Measurements from ENCODE around the gene RASAL2. TPM values are rescaled to one million over a fixed set of nuclear protein-coding genes. Genes with fewer than 3 reads are reported as not detected.

RASAL2 gene
- total RNA-seq, 3 donors from 2014 or later (not counting 1 experiment from before 2014, with no cell fraction given), result 0.16 to 0.23 TPM; not detected in 1

DNA sequence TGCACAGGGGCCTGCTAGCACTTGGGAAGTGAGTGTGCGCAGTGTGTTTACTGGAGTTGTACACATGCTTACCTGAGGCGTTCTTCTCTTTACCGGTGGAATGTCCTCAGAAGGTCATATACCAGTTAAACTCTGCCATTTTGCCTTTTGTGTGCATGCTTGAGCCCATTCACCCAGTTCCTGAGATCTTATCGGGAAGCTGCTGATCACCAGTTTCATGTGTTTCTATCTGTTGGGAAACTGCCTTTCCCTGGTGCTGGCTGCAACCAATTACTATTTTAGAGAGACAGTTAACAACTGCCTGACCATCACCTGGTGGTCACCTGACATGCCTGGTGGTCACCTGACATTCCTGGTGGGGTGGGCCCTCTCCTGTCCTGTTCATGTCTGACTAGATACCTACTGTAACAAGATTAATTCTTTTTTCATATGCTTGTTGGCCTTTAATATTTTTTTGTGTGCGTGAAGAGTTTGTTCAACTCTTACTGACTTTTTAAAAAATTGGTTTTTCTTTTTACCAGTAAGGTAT is 137.0 kb downstream of the RASAL2 start:
- DNase-seq (no peak), ATAC-seq (no peak)
- Mint-ChIP-seq H3K27ac (no peak overlapping the region), H3K36me3 (no peaks in the 10 kb centered on the region), H3K4me3 (no peak overlapping the region), H3K4me1 (no peaks in the 10 kb centered on the region), H3K27me3 (ENCODE audit: low read depth in 2 of 2) (no peaks in the 10 kb centered on the region), H3K9me3 (peaks cover 0 to 4% of the 10 kb centered on the region in 2 donors)
- H3K27ac ChIP-seq (ENCODE audit: low read length), result no peak overlapping the region
- intact Hi-C loops (cut with micrococcal nuclease), result no loop called here
- no peaks in the 10 kb centered on the region for H3K4me1 ChIP-seq (ENCODE audit: control insufficient read depth, insufficient read depth, low read length)
- TF ChIP-seq, protein P1, sequence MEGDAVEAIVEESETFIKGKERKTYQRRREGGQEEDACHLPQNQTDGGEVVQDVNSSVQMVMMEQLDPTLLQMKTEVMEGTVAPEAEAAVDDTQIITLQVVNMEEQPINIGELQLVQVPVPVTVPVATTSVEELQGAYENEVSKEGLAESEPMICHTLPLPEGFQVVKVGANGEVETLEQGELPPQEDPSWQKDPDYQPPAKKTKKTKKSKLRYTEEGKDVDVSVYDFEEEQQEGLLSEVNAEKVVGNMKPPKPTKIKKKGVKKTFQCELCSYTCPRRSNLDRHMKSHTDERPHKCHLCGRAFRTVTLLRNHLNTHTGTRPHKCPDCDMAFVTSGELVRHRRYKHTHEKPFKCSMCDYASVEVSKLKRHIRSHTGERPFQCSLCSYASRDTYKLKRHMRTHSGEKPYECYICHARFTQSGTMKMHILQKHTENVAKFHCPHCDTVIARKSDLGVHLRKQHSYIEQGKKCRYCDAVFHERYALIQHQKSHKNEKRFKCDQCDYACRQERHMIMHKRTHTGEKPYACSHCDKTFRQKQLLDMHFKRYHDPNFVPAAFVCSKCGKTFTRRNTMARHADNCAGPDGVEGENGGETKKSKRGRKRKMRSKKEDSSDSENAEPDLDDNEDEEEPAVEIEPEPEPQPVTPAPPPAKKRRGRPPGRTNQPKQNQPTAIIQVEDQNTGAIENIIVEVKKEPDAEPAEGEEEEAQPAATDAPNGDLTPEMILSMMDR (IDR thresholded peaks at IDR 0.05), result no peak
- no peak overlapping the region for H3K4me3 ChIP-seq (ENCODE audit: low read length)
- WGBS (ENCODE audit: insufficient coverage), result 96% methylated on average over 4 of the region's 5 CpGs
- H3K27me3 ChIP-seq (ENCODE audit: control insufficient read depth, insufficient read depth, low read length), result no peaks in the 10 kb centered on the region
- peaks cover 3% of the 10 kb centered on the region for H3K9me3 ChIP-seq (ENCODE audit: control insufficient read depth, insufficient read depth, low read length)
- no peaks in the 10 kb centered on the region for H3K36me3 ChIP-seq (ENCODE audit: control insufficient read depth, insufficient read depth, low read length)

DNA sequence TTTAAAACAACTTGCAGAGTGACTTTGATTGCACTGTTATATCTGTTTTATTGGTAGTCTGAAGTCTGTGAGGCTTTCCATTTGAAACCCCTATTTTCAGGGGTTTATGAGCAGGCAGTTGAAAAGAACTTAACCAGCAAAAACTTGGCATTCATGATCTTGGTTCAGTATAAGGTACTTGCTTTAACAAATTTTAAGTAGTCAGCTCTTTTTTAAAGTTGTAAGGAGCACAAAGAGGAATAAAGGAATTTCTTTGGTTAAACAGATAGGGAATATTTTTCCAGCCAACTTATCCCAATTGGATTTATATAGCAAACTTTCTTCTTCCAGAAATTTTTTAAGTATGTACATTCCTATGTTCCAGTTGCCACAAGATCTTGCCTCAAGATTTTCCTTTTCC is 138.2 kb downstream of the RASAL2 start:
- H3K9me3 ChIP-seq (ENCODE audit: control insufficient read depth, insufficient read depth, low read length), result peaks cover 3% of the 10 kb centered on the region
- no peak overlapping the region for H3K4me3 ChIP-seq (ENCODE audit: low read length)
- no peaks in the 10 kb centered on the region for H3K27me3 ChIP-seq (ENCODE audit: control insufficient read depth, insufficient read depth, low read length)
- Mint-ChIP-seq H3K27ac (no peak overlapping the region), H3K4me3 (no peak overlapping the region), H3K36me3 (no peaks in the 10 kb centered on the region), H3K9me3 (peaks cover 0 to 5% of the 10 kb centered on the region in 2 donors), H3K4me1 (no peaks in the 10 kb centered on the region), H3K27me3 (ENCODE audit: low read depth in 2 of 2) (no peaks in the 10 kb centered on the region)
- intact Hi-C loops (cut with micrococcal nuclease), result no loop called here
- no peaks in the 10 kb centered on the region for H3K36me3 ChIP-seq (ENCODE audit: control insufficient read depth, insufficient read depth, low read length)
- TF ChIP-seq, protein P1 (IDR thresholded peaks at IDR 0.05), result no peak
- DNase-seq (no peak), ATAC-seq (no peak)
- no peaks in the 10 kb centered on the region for H3K4me1 ChIP-seq (ENCODE audit: control insufficient read depth, insufficient read depth, low read length)
- H3K27ac ChIP-seq (ENCODE audit: low read length), result no peak overlapping the region

DNA sequence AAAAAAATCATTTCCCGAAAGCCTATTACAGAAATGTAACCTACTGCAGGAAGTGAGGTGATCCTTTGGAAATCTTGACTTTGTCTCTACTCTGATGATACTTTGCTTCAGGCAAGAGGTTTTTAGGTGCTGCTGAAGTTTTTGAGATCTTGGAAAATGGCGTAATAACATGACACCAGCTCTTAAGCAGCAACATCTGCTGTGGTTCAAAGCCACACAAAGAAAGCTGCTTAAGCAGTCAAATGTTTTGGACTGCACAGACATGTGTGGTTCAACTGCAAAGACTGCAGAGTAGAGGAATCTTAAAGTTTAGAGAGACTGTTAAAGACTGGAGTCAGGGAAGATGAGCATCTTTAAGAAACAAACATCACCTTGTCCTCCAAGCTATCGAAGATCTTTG is 139.0 kb downstream of the RASAL2 start:
- Mint-ChIP-seq H3K4me3 (no peak overlapping the region), H3K27ac (no peak overlapping the region), H3K27me3 (ENCODE audit: low read depth in 2 of 2) (no peaks in the 10 kb centered on the region), H3K36me3 (no peaks in the 10 kb centered on the region), H3K9me3 (peaks cover 0 to 8% of the 10 kb centered on the region in 2 donors), H3K4me1 (no peaks in the 10 kb centered on the region)
- intact Hi-C loops (cut with micrococcal nuclease), result no loop called here
- H3K27ac ChIP-seq (ENCODE audit: low read length), result no peak overlapping the region
- TF ChIP-seq, protein P1 (IDR thresholded peaks at IDR 0.05), result no peak
- H3K4me3 ChIP-seq (ENCODE audit: low read length), result no peak overlapping the region
- no peaks in the 10 kb centered on the region for H3K4me1 ChIP-seq (ENCODE audit: control insufficient read depth, insufficient read depth, low read length)
- WGBS (ENCODE audit: insufficient coverage), result 87% methylated on average over 2 of the region's 3 CpGs
- H3K9me3 ChIP-seq (ENCODE audit: control insufficient read depth, insufficient read depth, low read length), result peaks cover 3% of the 10 kb centered on the region
- ATAC-seq, result no peak
- H3K36me3 ChIP-seq (ENCODE audit: control insufficient read depth, insufficient read depth, low read length), result no peaks in the 10 kb centered on the region
- H3K27me3 ChIP-seq (ENCODE audit: control insufficient read depth, insufficient read depth, low read length), result no peaks in the 10 kb centered on the region
- DNase-seq, result no peak

DNA sequence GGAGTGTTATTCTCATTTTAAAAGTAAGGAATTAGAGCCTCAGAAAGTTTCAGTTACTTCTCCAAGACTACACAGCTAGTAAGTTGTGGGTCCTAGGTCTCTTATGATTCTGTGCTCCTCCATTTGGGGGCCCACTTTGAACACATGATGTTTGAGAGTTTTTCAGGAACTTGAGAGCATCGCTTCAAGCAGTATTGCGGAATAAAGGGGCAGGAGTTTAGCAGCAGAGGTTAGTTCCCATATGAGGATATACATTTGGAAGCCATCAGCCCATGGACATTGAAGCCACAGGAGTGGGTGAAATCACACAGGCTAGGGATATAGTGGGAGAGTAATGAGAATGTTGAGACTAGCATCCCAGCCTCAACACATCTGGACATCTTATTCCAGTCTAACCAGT is 143.2 kb downstream of the RASAL2 start:
- TF ChIP-seq, protein P1 (IDR thresholded peaks at IDR 0.05), result no peak

More for the DNA sequence above, 143.2 kb downstream of the RASAL2 start:
- intact Hi-C loops (cut with micrococcal nuclease), result no loop called here
- Mint-ChIP-seq H3K36me3 (no peaks in the 10 kb centered on the region), H3K4me3 (no peak overlapping the region), H3K4me1 (no peaks in the 10 kb centered on the region), H3K9me3 (peaks cover 0 to 8% of the 10 kb centered on the region in 2 donors), H3K27me3 (ENCODE audit: low read depth in 2 of 2) (no peaks in the 10 kb centered on the region), H3K27ac (no peak overlapping the region)
- no peaks in the 10 kb centered on the region for H3K27me3 ChIP-seq (ENCODE audit: control insufficient read depth, insufficient read depth, low read length)
- no peaks in the 10 kb centered on the region for H3K36me3 ChIP-seq (ENCODE audit: control insufficient read depth, insufficient read depth, low read length)
- WGBS (ENCODE audit: insufficient coverage), result 95% methylated on average over 2 of the region's 2 CpGs
- H3K9me3 ChIP-seq (ENCODE audit: control insufficient read depth, insufficient read depth, low read length), result no peaks in the 10 kb centered on the region
- ATAC-seq (no peak), DNase-seq (no peak)
- H3K4me3 ChIP-seq (ENCODE audit: low read length), result no peak overlapping the region
- no peak overlapping the region for H3K27ac ChIP-seq (ENCODE audit: low read length)
- H3K4me1 ChIP-seq (ENCODE audit: control insufficient read depth, insufficient read depth, low read length), result no peaks in the 10 kb centered on the region

Measured in natural killer cell (primary cell).